Stimulated activated CD8-positive, alpha-beta memory T cell treated with anti-CD3 and anti-CD28 coated beads, Interleukin-15, amount 100 ng/mL, for 24 hours (primary cell): ENCODE data around the gene MITF.

Source experiments
- DNase-seq: peaks from one replicate; pipeline ENCODE4 v3.0.0-alpha.2; 2020; ENCODE audit warnings: low read depth

MITF gene

GRCh38 chr3:69729147-69729919 is 9.9 kb upstream of the MITF start:
- DNase-seq: no peak

- no peak for DNase-seq
Observed at GRCh38 chr3:69731080-69731479, 8.2 kb upstream of the MITF start.

- no peak for DNase-seq
Observed at GRCh38 chr3:69735893-69736292, 3.4 kb upstream of the MITF start.

GRCh38 chr3:69737392-69737791 is 1.9 kb upstream of the MITF start:
- DNase-seq: no peak

GRCh38 chr3:69738315-69738714 is 949 bp upstream of the MITF start:
- no peak for DNase-seq

GRCh38 chr3:69738859-69739203 is 433 bp upstream of the MITF start:
- DNase-seq: no peak

GRCh38 chr3:69740103-69741021 is 1.1 kb downstream of the MITF start:
- no peak for DNase-seq

- no peak for DNase-seq
Observed at GRCh38 chr3:69741032-69741767, 1.9 kb downstream of the MITF start.

- no peak for DNase-seq
Observed at GRCh38 chr3:69742391-69742790, 3.1 kb downstream of the MITF start.

GRCh38 chr3:69743975-69744906 is 5.0 kb downstream of the MITF start:
- DNase-seq: no peak

- DNase-seq: no peak
Observed at GRCh38 chr3:69745505-69745904, 6.2 kb downstream of the MITF start.

GRCh38 chr3:69746119-69746518 is 6.9 kb downstream of the MITF start:
- DNase-seq: no peak

GRCh38 chr3:69747511-69748258 is 8.4 kb downstream of the MITF start:
- no peak for DNase-seq

GRCh38 chr3:69748503-69748902 is 9.2 kb downstream of the MITF start:
- DNase-seq: no peak

GRCh38 chr3:69749461-69749860 is 10.2 kb downstream of the MITF start:
- DNase-seq: no peak

- DNase-seq: no peak
Observed at GRCh38 chr3:69750549-69750948, 11.3 kb downstream of the MITF start.

- no peak for DNase-seq
Observed at GRCh38 chr3:69751074-69751476, 11.8 kb downstream of the MITF start.

- no peak for DNase-seq
Observed at GRCh38 chr3:69752241-69752640, 13.0 kb downstream of the MITF start.

- no peak for DNase-seq
Observed at GRCh38 chr3:69753179-69753775, 14.0 kb downstream of the MITF start.

GRCh38 chr3:69755795-69756194 is 16.5 kb downstream of the MITF start:
- no peak for DNase-seq
